SK-N-SH (cell line): Measurements from ENCODE around the gene CDH23. TPM values are rescaled to one million over a fixed set of nuclear protein-coding genes. Genes with fewer than 3 reads are reported as not detected.

Source experiments
- CTCF ChIA-PET: fragments of 300-600, 350-600 bp; formaldehyde crosslinking; extraction: SDS; loops from one replicate; lab custom pipeline; 2021; lab: Yijun Ruan, JAX
- POLR2A ChIA-PET: fragments of 350-600 bp; sonication (Branson Sonifier 250); formaldehyde crosslinking; extraction: SDS; loops from one replicate; lab custom pipeline; 2020; ENCODE audit warnings: antibody characterized with exemption, inconsistent platforms; lab: Yijun Ruan, JAX
- DNase-seq: peaks from one replicate; pipeline ENCODE4 v3.0.0; 2012
- H2AFZ ChIP-seq: fragments of 200-600 bp; sonication (generic); 2 replicates; pipeline ENCODE4 v1.8.1; 2016; ENCODE audit warnings: antibody characterized with exemption, mild to moderate bottlenecking, low read depth
- H3F3A ChIP-seq: fragments of 200-600 bp; sonication (generic); replicated peaks from 2 replicates; pipeline ENCODE3; 2016; ENCODE audit warnings: antibody characterized with exemption, mild to moderate bottlenecking; ENCODE audit not compliant: insufficient read depth
- H3K27ac ChIP-seq, 2 experiments: fragments of 200-500 bp in 1 of 2; fragments of 200-600 bp in 1 of 2; sonication (Bioruptor generic) in 1 of 2; sonication (generic), shearing (Covaris generic) in 1 of 2; 2 replicates each; pipeline versions ENCODE4 v1.5.1 to v1.6.1; 2014 to 2016; ENCODE audit warnings: low read depth in 2 of 2, inconsistent platforms in 1 of 2, low read length in 1 of 2, mild to moderate bottlenecking in 1 of 2, mixed read lengths in 1 of 2
- H3K27me3 ChIP-seq: fragments of 200-600 bp; sonication (generic), shearing (Covaris generic); 2 replicates; pipeline ENCODE4 v1.6.1; 2016; ENCODE audit warnings: mixed run types; ENCODE audit not compliant: insufficient read depth
- H3K36me3 ChIP-seq, 2 experiments: fragments of 200-500 bp in 1 of 2; fragments of 200-600 bp in 1 of 2; sonication (Bioruptor generic) in 1 of 2; sonication (generic) in 1 of 2; replicated peaks in 1 of 2; 2 replicates each; pipeline versions ENCODE3 to v1.5.1; 2014 to 2016; ENCODE audit warnings: low read length in 1 of 2, mild to moderate bottlenecking in 1 of 2; ENCODE audit not compliant: insufficient read depth in 2 of 2, control insufficient read depth in 1 of 2
- H3K4me1 ChIP-seq, 2 experiments: fragments of 200-500 bp in 1 of 2; fragments of 200-600 bp in 1 of 2; sonication (Bioruptor generic) in 1 of 2; sonication (generic), shearing (Covaris generic) in 1 of 2; 2 replicates each; pipeline versions ENCODE4 v1.5.1 to v1.6.1; 2014 to 2016; ENCODE audit warnings: low read depth in 1 of 2, low read length in 1 of 2, mixed run types in 1 of 2; ENCODE audit not compliant: insufficient read depth in 2 of 2, control insufficient read depth in 1 of 2
- H3K4me2 ChIP-seq: fragments of 200-600 bp; sonication (generic), shearing (Covaris generic); 2 replicates; pipeline ENCODE4 v1.6.1; 2017; ENCODE audit warnings: mixed run types
- H3K4me3 ChIP-seq, 2 experiments: fragments of 200-500 bp in 1 of 2; fragments of 200-600 bp in 1 of 2; sonication (Bioruptor generic) in 1 of 2; sonication (generic), shearing (Covaris generic) in 1 of 2; 2 replicates each; pipeline versions ENCODE4 v1.5.1 to v1.8.1; 2014 to 2016; ENCODE audit warnings: low read depth in 2 of 2, inconsistent platforms in 1 of 2, low read length in 1 of 2, mild to moderate bottlenecking in 1 of 2, mixed read lengths in 1 of 2, moderate library complexity in 1 of 2
- H3K79me2 ChIP-seq: fragments of 200-600 bp; sonication (generic); 2 replicates; pipeline ENCODE4 v1.8.1; 2017; ENCODE audit warnings: mild to moderate bottlenecking; ENCODE audit not compliant: insufficient read depth
- H3K9ac ChIP-seq: fragments of 200-600 bp; sonication (generic); 2 replicates; pipeline ENCODE4 v1.6.1; 2017; ENCODE audit warnings: mixed run types
- H3K9me2 ChIP-seq: fragments of 200-600 bp; sonication (generic); 2 replicates; pipeline ENCODE4 v1.6.1; 2017; ENCODE audit warnings: mixed run types
- H3K9me3 ChIP-seq: fragments of 200-600 bp; sonication (generic); 2 replicates; pipeline ENCODE4 v1.6.1; 2017; ENCODE audit warnings: mixed run types, mild to moderate bottlenecking, moderate library complexity
- H4K20me1 ChIP-seq: fragments of 200-600 bp; sonication (generic); 2 replicates; pipeline ENCODE4 v1.6.1; 2017; ENCODE audit warnings: mild to moderate bottlenecking, mixed run types; ENCODE audit not compliant: insufficient read depth
- EZH2phosphoT487 ChIP-seq: fragments of 200-600 bp; sonication (generic); IDR thresholded peaks from 2 replicates; pipeline ENCODE4 v1.6.1; 2017; ENCODE audit warnings: low read depth, mixed run types, mild to moderate bottlenecking, antibody characterized with exemption, moderate library complexity, borderline replicate concordance
- JUND ChIP-seq: IDR thresholded peaks from 2 replicates; pipeline ENCODE4 v1.4.0; 2012
- MEF2A ChIP-seq: IDR thresholded peaks from 2 replicates; pipeline ENCODE4 v1.4.0; 2012; ENCODE audit warnings: low read depth, borderline replicate concordance
- MXI1 ChIP-seq: IDR thresholded peaks from 2 replicates; pipeline ENCODE4 v1.6.1; 2012; ENCODE audit warnings: mild to moderate bottlenecking, low read depth, low read length, improper control_type of control experiment
- POLR2AphosphoS5 ChIP-seq: IDR thresholded peaks from 2 replicates; pipeline ENCODE4 v1.6.1; 2012; ENCODE audit warnings: low read depth, low read length
- RAD21 ChIP-seq: IDR thresholded peaks from 2 replicates; pipeline ENCODE4 v1.6.1; 2012; ENCODE audit warnings: mild to moderate bottlenecking, low read length
- RCOR1 ChIP-seq: fragments of 150-350 bp; IDR thresholded peaks from 2 replicates; pipeline ENCODE4 v1.6.1; 2017; ENCODE audit warnings: antibody characterized with exemption, low read length
- RFX5 ChIP-seq: IDR thresholded peaks from 2 replicates; pipeline ENCODE4 v1.6.1; 2012; ENCODE audit warnings: mild to moderate bottlenecking, improper control_type of control experiment, low read length
- TAF1 ChIP-seq: IDR thresholded peaks from 2 replicates; pipeline ENCODE4 v1.6.1; 2012; ENCODE audit warnings: low read depth, mild to moderate bottlenecking, low read length, moderate library complexity, borderline replicate concordance
- TEAD4 ChIP-seq: IDR thresholded peaks from 2 replicates; pipeline ENCODE4 v1.4.0; 2012; ENCODE audit warnings: mild to moderate bottlenecking, borderline replicate concordance; ENCODE audit not compliant: insufficient read depth
- ZBTB33 ChIP-seq: IDR thresholded peaks from 2 replicates; pipeline ENCODE4 v1.4.0; 2012; ENCODE audit warnings: low read depth, borderline replicate concordance
- WGBS: methylation state at CpG from one replicate; pipeline ENCODE4 v1.1.6; 2017; ENCODE audit warnings: low lambda C conversion rate; 5-methylcytosine and 5-hydroxymethylcytosine counted together
- polyA plus RNA-seq, 3 experiments: library from polyadenylated mRNA; depleted of rRNA; stranded (reverse); fragments of >200 nt; gene quantifications; 2 replicates each; pipeline ENCODE4 v1.2.3, GENCODE V29; 2012
- TF ChIP-seq, protein P1 (sequence below): IDR thresholded peaks from 2 replicates; pipeline ENCODE4 v1.6.1; 2012; ENCODE audit warnings: mild to moderate bottlenecking, low read depth, low read length, moderate library complexity

The CDH23 gene
- polyA plus RNA-seq, 1 of the 3 experiments (the other 2 are of a cell fraction) = 0.03 TPM

- TF ChIP-seq ZBTB33 (no peak), MEF2A (no peak), POLR2AphosphoS5 (no peak), RCOR1 (no peak)
These were observed 240.6 kb downstream of the CDH23 start (continued) for GRCh38 chr10:71637305-71637704.

DNA sequence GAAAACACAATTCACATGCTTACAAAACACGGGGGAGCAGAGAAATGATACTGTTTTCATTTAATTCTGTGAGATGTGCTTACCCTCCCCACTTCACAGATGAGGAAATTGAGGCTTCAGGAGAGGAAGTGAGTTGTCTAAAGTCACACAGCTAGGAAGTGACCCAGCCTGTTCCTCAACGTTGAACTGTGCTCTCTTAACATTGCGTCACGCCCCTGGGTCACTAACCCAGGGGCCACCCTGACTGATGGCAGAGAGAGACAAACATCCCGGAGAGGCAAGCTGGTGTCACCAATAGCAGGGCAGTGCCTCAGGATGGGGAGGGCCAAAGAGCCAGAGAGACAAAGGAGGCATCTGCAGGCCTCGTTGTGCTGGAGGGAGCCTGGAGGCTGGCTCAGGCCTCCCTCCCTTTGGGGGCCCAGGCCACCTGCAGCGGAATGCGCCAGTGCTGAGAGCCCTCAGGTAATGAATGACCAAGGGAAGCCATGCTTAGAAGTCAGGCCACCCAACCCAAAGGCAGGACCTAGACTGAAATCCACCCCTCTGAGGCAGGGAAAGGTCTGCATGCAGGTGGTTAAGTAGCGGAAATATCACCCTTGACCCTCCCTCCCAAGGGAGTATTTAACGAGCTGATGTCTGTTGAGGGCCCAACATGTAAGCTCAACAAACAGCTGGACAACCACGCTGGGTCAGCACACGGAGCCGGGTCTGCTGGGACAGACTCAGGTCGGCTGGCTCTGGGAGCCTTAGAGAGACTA lies 241.5 kb downstream of the CDH23 start:
- CTCF ChIA-PET = interaction anchor here (1.1 to 1.9 kb wide), 8 partner anchors 10 to 135 kb away, joined by 3 to 7 read pairs (median 4); partner anchors contain the start of gene VSIR
- no peaks in the 10 kb centered on the region for H3K9me2 ChIP-seq

More for the DNA sequence above, 241.5 kb downstream of the CDH23 start:
- H3K27ac ChIP-seq = no peak overlapping the region
- no peak overlapping the region for H3K9ac ChIP-seq
- WGBS = 68% methylated on average over 11 of the region's 14 CpGs
- H3F3A ChIP-seq = no peaks in the 10 kb centered on the region
- no peaks in the 10 kb centered on the region; the same call in 1 of the 2 replicates for H3K27me3 ChIP-seq
- no peaks in the 10 kb centered on the region for H3K9me3 ChIP-seq
- no peak overlapping the region for H2AFZ ChIP-seq
- POLR2A ChIA-PET = no interaction called here
- no peak overlapping the region for H3K4me2 ChIP-seq
- H3K79me2 ChIP-seq = no peaks in the 10 kb centered on the region
- H3K36me3 ChIP-seq = no peaks in the 10 kb centered on the region
- H3K4me1 ChIP-seq = peaks cover 0 to 9% of the 10 kb centered on the region in 2 experiments; a peak in 1 of 4 replicates
- no peak for DNase-seq
- no peak overlapping the region for H3K4me3 ChIP-seq
- TF ChIP-seq JUND = no peak
- TF ChIP-seq TEAD4 = no peak
- no peak for TF ChIP-seq ZBTB33
- no peak for TF ChIP-seq MXI1
- TF ChIP-seq RAD21 = no peak
- TF ChIP-seq TAF1 = no peak
- no peak for TF ChIP-seq RFX5
- TF ChIP-seq, protein P1, sequence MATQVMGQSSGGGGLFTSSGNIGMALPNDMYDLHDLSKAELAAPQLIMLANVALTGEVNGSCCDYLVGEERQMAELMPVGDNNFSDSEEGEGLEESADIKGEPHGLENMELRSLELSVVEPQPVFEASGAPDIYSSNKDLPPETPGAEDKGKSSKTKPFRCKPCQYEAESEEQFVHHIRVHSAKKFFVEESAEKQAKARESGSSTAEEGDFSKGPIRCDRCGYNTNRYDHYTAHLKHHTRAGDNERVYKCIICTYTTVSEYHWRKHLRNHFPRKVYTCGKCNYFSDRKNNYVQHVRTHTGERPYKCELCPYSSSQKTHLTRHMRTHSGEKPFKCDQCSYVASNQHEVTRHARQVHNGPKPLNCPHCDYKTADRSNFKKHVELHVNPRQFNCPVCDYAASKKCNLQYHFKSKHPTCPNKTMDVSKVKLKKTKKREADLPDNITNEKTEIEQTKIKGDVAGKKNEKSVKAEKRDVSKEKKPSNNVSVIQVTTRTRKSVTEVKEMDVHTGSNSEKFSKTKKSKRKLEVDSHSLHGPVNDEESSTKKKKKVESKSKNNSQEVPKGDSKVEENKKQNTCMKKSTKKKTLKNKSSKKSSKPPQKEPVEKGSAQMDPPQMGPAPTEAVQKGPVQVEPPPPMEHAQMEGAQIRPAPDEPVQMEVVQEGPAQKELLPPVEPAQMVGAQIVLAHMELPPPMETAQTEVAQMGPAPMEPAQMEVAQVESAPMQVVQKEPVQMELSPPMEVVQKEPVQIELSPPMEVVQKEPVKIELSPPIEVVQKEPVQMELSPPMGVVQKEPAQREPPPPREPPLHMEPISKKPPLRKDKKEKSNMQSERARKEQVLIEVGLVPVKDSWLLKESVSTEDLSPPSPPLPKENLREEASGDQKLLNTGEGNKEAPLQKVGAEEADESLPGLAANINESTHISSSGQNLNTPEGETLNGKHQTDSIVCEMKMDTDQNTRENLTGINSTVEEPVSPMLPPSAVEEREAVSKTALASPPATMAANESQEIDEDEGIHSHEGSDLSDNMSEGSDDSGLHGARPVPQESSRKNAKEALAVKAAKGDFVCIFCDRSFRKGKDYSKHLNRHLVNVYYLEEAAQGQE = no peak
- no peak for TF ChIP-seq POLR2AphosphoS5
- no peak for TF ChIP-seq EZH2phosphoT487
- TF ChIP-seq, all 33 proteins: peak for 0
- H4K20me1 ChIP-seq = no peaks in the 10 kb centered on the region
